ENCODE results near the gene PYGM. TPM values are rescaled to one million over a fixed set of nuclear protein-coding genes. Genes with fewer than 3 reads are reported as not detected.

The PYGM gene
- total RNA-seq, 1 experiment from 2014 or later: 3.6 TPM

GRCh38 chr11:64734811-64735724 lies 24.7 kb downstream of the PYGM start:
- no peaks in the 10 kb centered on the region for H4K20me1 ChIP-seq (ENCODE audit: control insufficient read depth, insufficient read depth, insufficient read length)
- H3K79me1 ChIP-seq (ENCODE audit: insufficient read depth, low read depth, low read length, poor library complexity, severe bottlenecking): no peaks in the 10 kb centered on the region
- no peak overlapping the region for H3K4ac ChIP-seq (ENCODE audit: low read depth, low read length)
- peaks cover 23% of the 10 kb centered on the region for H3K27me3 Mint-ChIP-seq (ENCODE audit: low read depth)
- WGBS (ENCODE audit: extremely low coverage, insufficient read length, low lambda C conversion rate): no CpG with 5 or more reads among the region's 23 CpGs
- no peak for DNase-seq
- H2BK15ac ChIP-seq (ENCODE audit: low read depth, low read length): no peak overlapping the region
- no peaks in the 10 kb centered on the region for H3K9me3 ChIP-seq (ENCODE audit: control insufficient read depth, low read depth, low read length)
- H4K8ac ChIP-seq (replicated peaks; ENCODE audit: insufficient read length, low read depth, low read length): no peak overlapping the region
- TF ChIP-seq CTCF (conservative IDR thresholded peaks at IDR 0.05): no peak
- H3T11ph ChIP-seq (ENCODE audit: low read length): no peak overlapping the region
- no peak overlapping the region for H3K9ac ChIP-seq (ENCODE audit: extremely low read depth, insufficient read length, low read length)
- no peak overlapping the region for H3K27ac ChIP-seq (ENCODE audit: insufficient read length, low read depth, low read length)
- H3K18ac ChIP-seq (ENCODE audit: insufficient read length, low read depth, low read length): no peak overlapping the region
- no peak overlapping the region for H3K14ac ChIP-seq (ENCODE audit: insufficient read depth, low read length)
- H4K5ac ChIP-seq (ENCODE audit: insufficient read length, low read depth, low read length): no peak overlapping the region
- H3K23ac ChIP-seq (ENCODE audit: insufficient read length, low read depth, low read length): no peak overlapping the region
- no peaks in the 10 kb centered on the region for H3K27me3 ChIP-seq (ENCODE audit: insufficient read depth, low read length)
- no peak overlapping the region for H3K56ac ChIP-seq (ENCODE audit: insufficient read length, low read depth, low read length)
- H3K4me3 Mint-ChIP-seq: no peak overlapping the region
- H3K23me2 ChIP-seq (ENCODE audit: insufficient read length, low read depth, low read length, poor library complexity, severe bottlenecking): no peaks in the 10 kb centered on the region
- no peak overlapping the region for H2BK5ac ChIP-seq (ENCODE audit: insufficient read length, low read length)
- no peaks in the 10 kb centered on the region for H3K79me2 ChIP-seq (ENCODE audit: insufficient read depth, low read length)
- H4K91ac ChIP-seq (ENCODE audit: insufficient read length, low read depth, low read length): no peak overlapping the region
- H3K4me1 Mint-ChIP-seq: peaks cover 26 to 36% of the 10 kb centered on the region in 2 experiments
- no peak overlapping the region for H2AFZ ChIP-seq (ENCODE audit: low read length)
- 0 out of 7 replicates have a peak overlapping the region, but pooled peaks of 1 of the 3 experiments have one; percentile 38 for H3K27ac Mint-ChIP-seq
- H2BK120ac ChIP-seq (ENCODE audit: low read depth, low read length, poor library complexity, severe bottlenecking): no peak overlapping the region
- H3K4me2 ChIP-seq (ENCODE audit: insufficient read depth, insufficient read length, low read length): no peak overlapping the region
- no peaks in the 10 kb centered on the region for H3K9me3 Mint-ChIP-seq
- H3K36me3 Mint-ChIP-seq (ENCODE audit: insufficient read depth in 1 of 3, low read depth in 3 of 3): peaks cover 3 to 17% (median 5%) of the 10 kb centered on the region in 3 experiments; a peak in 5 of 7 replicates
- no peak overlapping the region for H2BK12ac ChIP-seq (ENCODE audit: insufficient read length, low read depth, low read length)
- no peak overlapping the region for H2BK20ac ChIP-seq (ENCODE audit: low read depth, low read length, poor library complexity, severe bottlenecking)
- H3K4me1 ChIP-seq (ENCODE audit: insufficient read depth, low read length): peaks cover 3% of the 10 kb centered on the region; the same call in 1 of the 2 replicates
- no peak overlapping the region for H2AK5ac ChIP-seq (ENCODE audit: insufficient read length, low read length)

All from H9 (cell line).